Right cardiac atrium (tissue), 5 donors: ENCODE measurements around the gene STK32C. TPM values are rescaled to one million over a fixed set of nuclear protein-coding genes. Genes with fewer than 3 reads are reported as not detected.

ENCODE experiments used
- ATAC-seq, 2 donors: fragments of 200-7000 bp; cut with Tn5 transposase; one replicate each; pipeline versions ENCODE4 v1.8.0 to v1.9.1; 2020; ENCODE audit warnings: moderate library complexity in 2 of 2, mild to moderate bottlenecking in 1 of 2
- DNase-seq, 3 donors: peaks; one replicate each; pipeline ENCODE4 v3.0.0-alpha.2; 2020
- H3K27ac ChIP-seq: one replicate; pipeline ENCODE4 v1.5.1; 2013; ENCODE audit warnings: mild to moderate bottlenecking, low read length, control low read depth, moderate library complexity
- H3K27me3 ChIP-seq: one replicate; pipeline ENCODE4 v1.6.1; 2013; ENCODE audit not compliant: control insufficient read depth, insufficient read depth
- H3K4me1 ChIP-seq: one replicate; pipeline ENCODE4 v1.6.1; 2013; ENCODE audit warnings: low read length; ENCODE audit not compliant: control insufficient read depth, insufficient read depth
- H3K4me3 ChIP-seq: one replicate; pipeline ENCODE4 v1.5.1; 2013; ENCODE audit warnings: low read length, control low read depth
- H3K9me3 ChIP-seq: one replicate; pipeline ENCODE4 v1.6.1; 2013; ENCODE audit warnings: low read length; ENCODE audit not compliant: control insufficient read depth
- WGBS: extraction: QIAGEN DNeasy Blood & Tissue Kit; methylation state at CpG from one replicate; pipeline ENCODE4 v1.1.7; 2013; 5-methylcytosine and 5-hydroxymethylcytosine counted together
- intact Hi-C, 4 donors: fragments of 100-400 bp; cut with DNase I; formaldehyde crosslinking; loops; one replicate each; pipeline versions ENCODE4 v1.11.0 to v1.14.0; 2022 to 2023
- polyA plus RNA-seq: library from polyadenylated mRNA; stranded (reverse); fragments of 200-250 nt; gene quantifications from one replicate; pipeline ENCODE4 v1.2.3, GENCODE V29; 2013
- total RNA-seq, 4 donors: library from RNA; stranded (reverse); fragmentation: NEBNext Ultra II Directional; extraction: Animal tissue kit (Norgen Biotek cat#: 25700); gene quantifications; one replicate each; pipeline ENCODE4 v1.2.1, GENCODE V29; 2021
- donor health status: healthy with polysubstance abuse.
- donor health status: DM: no; HTN: yes; CAD: no.
- donor health status: DM: no; HTN: no; CAD: no.
- donor health status: DM: no; HTN: yes; CAD: no; lungs with severe emphysema.
- donor health status: DM: yes; HTN: yes; CAD: no.

Gene STK32C
- total and polyA plus RNA-seq, 5 donors: 5.7 to 7.3 (median 6.9) TPM

DNA sequence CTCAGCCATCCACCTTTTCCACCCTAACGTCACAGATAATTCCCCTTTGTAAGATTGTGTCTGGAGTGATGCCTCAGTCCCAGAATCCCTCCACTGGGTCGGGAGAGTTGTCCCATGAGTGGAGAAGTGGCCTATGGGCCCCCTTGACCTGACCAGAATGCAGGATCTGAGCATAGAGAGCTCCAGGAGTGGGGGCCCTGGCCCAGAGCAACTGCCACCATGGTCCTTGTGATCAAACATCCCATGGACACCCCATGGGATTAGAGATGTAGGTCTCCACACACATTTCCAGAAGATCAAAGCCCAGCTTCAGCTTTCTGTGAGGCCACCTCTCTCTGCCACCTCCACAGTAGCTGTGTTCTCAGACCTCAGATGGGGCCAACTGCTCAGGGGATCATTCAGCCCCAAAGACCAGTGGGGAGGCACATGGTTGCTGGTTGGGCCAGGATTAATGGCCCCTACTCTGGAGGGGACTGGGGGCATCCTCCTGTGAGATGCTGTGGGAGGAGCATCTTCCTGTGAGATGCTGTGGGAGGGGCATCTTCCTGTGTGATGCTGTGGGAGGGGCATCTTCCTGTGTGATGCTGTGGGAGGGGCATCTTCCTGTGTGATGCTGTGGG, 149.5 kb downstream of the STK32C start:
- peak in 1 of 3 donors; percentile 40 for DNase-seq
- Histone ChIP-seq H3K27ac (no peak overlapping the region), H3K4me1 (peaks cover 8% of the 10 kb centered on the region), H3K9me3 (no peaks in the 10 kb centered on the region), H3K4me3 (no peak overlapping the region), H3K27me3 (no peaks in the 10 kb centered on the region)
- intact Hi-C loops: no loop called here
- ATAC-seq: no peak
- WGBS: 52% methylated on average over 2 of the region's 2 CpGs

Other genes starting within 250 kb of the STK32C start
- gene JAKMIP3, start 242.0 kb downstream of the STK32C start, total RNA-seq: 1 to 10 TPM in 2 of 4 donors, under 1 TPM in 2; 0.39 to 1.6 (median 1.2) TPM
- gene JAKMIP3, start 242.0 kb downstream of the STK32C start, polyA plus RNA-seq: 0.91 TPM
- gene DPYSL4, start 121.0 kb downstream of the STK32C start, total RNA-seq: 10 to 100 TPM in 1 of 4 donors, 1 to 10 TPM in 3; 1.9 to 13.8 (median 5.6) TPM
- gene DPYSL4, start 121.0 kb downstream of the STK32C start, polyA plus RNA-seq: 11.0 TPM
- 1 to 10 TPM; 3.7 to 9.3 (median 6.8) TPM for gene LRRC27, start 24.2 kb upstream of the STK32C start, total RNA-seq
- 5.4 TPM for gene LRRC27, start 24.2 kb upstream of the STK32C start, polyA plus RNA-seq
- gene PWWP2B, start 89.2 kb upstream of the STK32C start, total RNA-seq: 10 to 100 TPM in 2 of 4 donors, 1 to 10 TPM in 2; 7.0 to 10.6 (median 9.6) TPM
- gene PWWP2B, start 89.2 kb upstream of the STK32C start, polyA plus RNA-seq: 9.1 TPM
- 100 to 1,000 TPM in 2 of 4 donors, 10 to 100 TPM in 2; 92.0 to 116 (median 99.2) TPM for gene INPP5A, start 229.8 kb upstream of the STK32C start, total RNA-seq
- 60.0 TPM for gene INPP5A, start 229.8 kb upstream of the STK32C start, polyA plus RNA-seq